IMR-90 (cell line): ENCODE results near the gene ARMH4. TPM values are rescaled to one million over a fixed set of nuclear protein-coding genes. Genes with fewer than 3 reads are reported as not detected.
A peak's percentile ranks its signal among the peaks of the same experiment; 100 is the strongest.

Experiments used
- ATAC-seq: fragments of 200-7000 bp; cut with Tn5 transposase; 2 replicates; pipeline ENCODE4 v1.9.1; 2020; ENCODE audit warnings: low read depth, mild to moderate bottlenecking, moderate library complexity
- BruUV-seq: library from RNA; stranded (reverse); fragments of 400-500 nt; replicated peaks from 2 replicates; lab custom pipeline; 2021; lab: Mats Ljungman, UMichigan
- CTCF ChIA-PET: fragments of 300-600 bp; formaldehyde crosslinking; extraction: SDS; loops from one replicate; lab custom pipeline; 2021; ENCODE audit warnings: antibody characterized with exemption; lab: Yijun Ruan, JAX
- POLR2A ChIA-PET: fragments of 300-600 bp; sonication (Branson Sonifier 250); formaldehyde crosslinking; loops from one replicate; lab custom pipeline; 2022; ENCODE audit warnings: antibody characterized with exemption; ENCODE audit not compliant: unreplicated experiment; lab: Charles Lee
- DNase-seq: peaks from one replicate; pipeline ENCODE4 v3.0.0; 2013
- H2AFZ ChIP-seq: replicated peaks from 2 replicates; pipeline ENCODE3; 2013; ENCODE audit warnings: low read length, mild to moderate bottlenecking; ENCODE audit not compliant: poor library complexity
- H2AK5ac ChIP-seq: 2 replicates; pipeline ENCODE4 v1.6.1; 2013; ENCODE audit warnings: low read depth, low read length, inconsistent platforms
- H2AK9ac ChIP-seq: replicated peaks from 2 replicates; pipeline ENCODE3; 2013; ENCODE audit warnings: mild to moderate bottlenecking, low read depth, low read length, moderate library complexity; ENCODE audit not compliant: poor library complexity
- H2BK120ac ChIP-seq: 2 replicates; pipeline ENCODE4 v1.6.1; 2013; ENCODE audit warnings: low read depth, low read length, inconsistent platforms
- H2BK15ac ChIP-seq: 3 replicates; pipeline ENCODE4 v1.6.1; 2013; ENCODE audit warnings: low read depth, low read length, inconsistent platforms
- H2BK20ac ChIP-seq: 2 replicates; pipeline ENCODE4 v1.6.1; 2013; ENCODE audit warnings: low read depth, mild to moderate bottlenecking, inconsistent platforms, low read length, moderate library complexity
- H2BK5ac ChIP-seq: 2 replicates; pipeline ENCODE4 v1.6.1; 2013; ENCODE audit warnings: mild to moderate bottlenecking, low read depth, low read length, inconsistent platforms; ENCODE audit not compliant: poor library complexity, severe bottlenecking
- H3K14ac ChIP-seq: replicated peaks from 2 replicates; pipeline ENCODE4 v1.6.1; 2013; ENCODE audit warnings: low read depth, low read length, inconsistent platforms
- H3K18ac ChIP-seq: 2 replicates; pipeline ENCODE4 v1.6.1; 2013; ENCODE audit warnings: low read depth, low read length, control low read depth
- H3K23ac ChIP-seq: 2 replicates; pipeline ENCODE4 v1.6.1; 2013; ENCODE audit warnings: low read depth, low read length, inconsistent platforms
- H3K27ac ChIP-seq: 2 replicates; pipeline ENCODE4 v1.5.1; 2013; ENCODE audit warnings: mild to moderate bottlenecking, control low read depth, low read length; ENCODE audit not compliant: insufficient read depth
- H3K27me3 ChIP-seq: 2 replicates; pipeline ENCODE4 v1.6.1; 2013; ENCODE audit warnings: low read length; ENCODE audit not compliant: control insufficient read depth, insufficient read depth
- H3K36me3 ChIP-seq: 2 replicates; pipeline ENCODE4 v1.6.1; 2013; ENCODE audit warnings: low read length, mixed read lengths; ENCODE audit not compliant: control insufficient read depth, insufficient read depth
- H3K4ac ChIP-seq: 2 replicates; pipeline ENCODE4 v1.6.1; 2013; ENCODE audit warnings: low read depth, low read length, inconsistent platforms
- H3K4me1 ChIP-seq: 2 replicates; pipeline ENCODE4 v1.6.1; 2013; ENCODE audit warnings: low read length, mixed read lengths; ENCODE audit not compliant: control insufficient read depth, insufficient read depth
- H3K4me2 ChIP-seq: 2 replicates; pipeline ENCODE4 v1.6.1; 2013; ENCODE audit warnings: low read depth, mild to moderate bottlenecking, control low read depth, low read length, moderate library complexity
- H3K4me3 ChIP-seq: 2 replicates; pipeline ENCODE4 v1.5.1; 2013; ENCODE audit warnings: low read depth, mild to moderate bottlenecking, control low read depth, low read length, moderate library complexity; ENCODE audit not compliant: insufficient read depth
- H3K56ac ChIP-seq: 2 replicates; pipeline ENCODE4 v1.6.1; 2013; ENCODE audit warnings: low read length, inconsistent platforms; ENCODE audit not compliant: insufficient read depth; ENCODE audit errors: extremely low read depth
- H3K79me1 ChIP-seq, 2 experiments: 2 replicates each; pipeline ENCODE4 v1.6.1; 2013; ENCODE audit warnings: low read length in 2 of 2, inconsistent platforms in 1 of 2, low read depth in 1 of 2
- H3K9ac ChIP-seq: 2 replicates; pipeline ENCODE4 v1.6.1; 2013; ENCODE audit warnings: low read depth, low read length, control low read depth
- H3K9me1 ChIP-seq: 2 replicates; pipeline ENCODE4 v1.6.1; 2013; ENCODE audit warnings: low read length, inconsistent platforms; ENCODE audit not compliant: insufficient read depth
- H3K9me3 ChIP-seq: 2 replicates; pipeline ENCODE4 v1.6.1; 2013; ENCODE audit warnings: low read length; ENCODE audit not compliant: control insufficient read depth, insufficient read depth
- H4K20me1 ChIP-seq: 2 replicates; pipeline ENCODE4 v1.6.1; 2013; ENCODE audit warnings: low read length, inconsistent platforms; ENCODE audit not compliant: insufficient read depth
- H4K5ac ChIP-seq: 2 replicates; pipeline ENCODE4 v1.6.1; 2013; ENCODE audit warnings: mild to moderate bottlenecking, low read depth, low read length, control low read depth
- H4K8ac ChIP-seq, 2 experiments: 2 replicates each; pipeline ENCODE4 v1.6.1; 2013; ENCODE audit warnings: low read depth in 2 of 2, low read length in 2 of 2, control low read depth in 1 of 2, inconsistent platforms in 1 of 2
- H4K91ac ChIP-seq: 2 replicates; pipeline ENCODE4 v1.6.1; 2013; ENCODE audit warnings: low read depth, low read length, inconsistent platforms; ENCODE audit not compliant: insufficient read depth
- CEBPB ChIP-seq: IDR thresholded peaks from 2 replicates; pipeline ENCODE4 v1.6.1; 2012; ENCODE audit warnings: low read depth, low read length, improper control_type of control experiment
- RAD21 ChIP-seq: IDR thresholded peaks from 2 replicates; pipeline ENCODE4 v1.6.1; 2012; ENCODE audit warnings: low read length, improper control_type of control experiment
- WGBS, 2 experiments: methylation state at CpG; one replicate each; pipeline versions ENCODE4 v1.1.5 to v1.1.7; 2013; ENCODE audit warnings: missing lambda C conversion rate in 2 of 2; ENCODE audit not compliant: insufficient read length in 1 of 2; ENCODE audit errors: extremely low coverage in 2 of 2; 5-methylcytosine and 5-hydroxymethylcytosine counted together
- dilution Hi-C: fragments of 300-500 bp; cut with HindIII; formaldehyde crosslinking; loops from one replicate; pipeline ENCODE4 v1.14.3; 2018; ENCODE audit warnings: low sequenced_read_pairs; ENCODE audit not compliant: unreplicated experiment
- in situ Hi-C: fragments of 300-500 bp; cut with MboI; formaldehyde crosslinking; loops from 3 replicates; pipeline ENCODE4 v1.14.3; 2019; ENCODE audit warnings: low sequenced_read_pairs, inconsistent platforms, mixed read lengths
- intact Hi-C: fragments of 100-400 bp; cut with micrococcal nuclease; formaldehyde crosslinking; loops from 2 replicates; pipeline ENCODE4 v1.10.0; 2022
- polyA plus RNA-seq, 3 experiments: library from polyadenylated mRNA; depleted of rRNA; stranded (reverse); fragments of >200 nt; gene quantifications; 2 replicates each; pipeline ENCODE4 v1.2.3, GENCODE V29; 2012; ENCODE audit warnings: low replicate concordance in 1 of 3
- total RNA-seq: library from RNA; depleted of rRNA; stranded (reverse); fragments of >200 nt; gene quantifications from 2 replicates; pipeline ENCODE4 v1.2.3, GENCODE V29; 2012

Gene ARMH4
- total and polyA plus RNA-seq, 2 of the 4 experiments (the other 2 are of a cell fraction), result 4.6 to 5.6 TPM

DNA sequence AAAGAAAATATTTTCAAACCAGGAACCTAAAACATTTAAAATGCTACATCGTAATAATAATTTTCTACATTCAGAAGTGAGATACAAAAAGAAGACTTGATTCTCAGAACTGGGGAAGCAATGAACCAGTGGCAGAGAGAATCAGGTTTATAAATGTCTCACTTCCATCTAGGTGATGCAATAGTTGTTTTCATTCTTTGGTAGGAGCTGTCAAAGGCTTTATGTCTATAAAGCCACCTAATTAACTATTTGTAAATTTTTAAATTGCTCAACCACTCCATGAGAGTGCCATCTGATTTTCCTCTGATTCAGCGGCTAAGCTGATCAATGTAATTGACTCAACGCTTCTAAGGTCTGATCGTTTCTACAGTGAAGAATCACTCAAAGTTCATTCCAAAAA, 66.1 kb downstream of the ARMH4 start:
- no peak for DNase-seq
- WGBS, 2 experiments, result no CpG with 5 or more reads among the region's 4 CpGs
- H3K4me3 ChIP-seq, result no peak overlapping the region
- no peak overlapping the region for H2AK5ac ChIP-seq
- H2BK120ac ChIP-seq, result no peak overlapping the region
- POLR2A ChIA-PET, result no interaction called here
- no peak overlapping the region for H3K27ac ChIP-seq
- H2AK9ac ChIP-seq, result no peak overlapping the region
- dilution Hi-C loops (no loop called here), intact Hi-C loops (no loop called here), in situ Hi-C loops (no loop called here)
- no peak overlapping the region for H4K91ac ChIP-seq
- H3K9me3 ChIP-seq, result no peaks in the 10 kb centered on the region
- H3K14ac ChIP-seq, result no peak overlapping the region
- no peak overlapping the region for H3K23ac ChIP-seq
- H3K18ac ChIP-seq, result no peak overlapping the region
- H3K4ac ChIP-seq, result no peak overlapping the region
- no peak overlapping the region for H4K5ac ChIP-seq
- no peak overlapping the region for H2BK20ac ChIP-seq
- H2BK5ac ChIP-seq, result no peak overlapping the region
- peaks cover 5% of the 10 kb centered on the region; the same call in 1 of the 2 replicates for H3K27me3 ChIP-seq
- no peaks in the 10 kb centered on the region for H4K20me1 ChIP-seq
- H3K79me1 ChIP-seq, result no peaks in the 10 kb centered on the region
- H2BK15ac ChIP-seq, result no peak overlapping the region
- CTCF ChIA-PET, result no interaction called here
- H3K4me2 ChIP-seq, result no peak overlapping the region
- TF ChIP-seq RAD21 (no peak), CEBPB (peak; percentile 57)
- no peak for ATAC-seq
- no TSS peak for BruUV-seq
- no peak overlapping the region for H4K8ac ChIP-seq
- no peak overlapping the region for H2AFZ ChIP-seq
- no peaks in the 10 kb centered on the region for H3K36me3 ChIP-seq
- H3K4me1 ChIP-seq, result peaks cover 7% of the 10 kb centered on the region
- H3K9me1 ChIP-seq, result peaks cover 6% of the 10 kb centered on the region
- H3K9ac ChIP-seq, result no peak overlapping the region
- no peak overlapping the region for H3K56ac ChIP-seq
